Endodermal cell (in vitro differentiated cells): Measurements from ENCODE around the gene RASGRF2. TPM values are rescaled to one million over a fixed set of nuclear protein-coding genes. Genes with fewer than 3 reads are reported as not detected.

ENCODE experiments used
- DNase-seq: peaks from one replicate; pipeline ENCODE4 v3.0.0-alpha.2; 2017
- H3K27ac ChIP-seq: 2 replicates; pipeline ENCODE4 v1.5.1; 2013; ENCODE audit warnings: mild to moderate bottlenecking, low read depth, low read length, moderate library complexity
- H3K27me3 ChIP-seq: 2 replicates; pipeline ENCODE4 v1.6.1; 2013; ENCODE audit warnings: mild to moderate bottlenecking, low read length, moderate library complexity; ENCODE audit not compliant: insufficient read depth, control insufficient read depth, poor library complexity, severe bottlenecking
- H3K36me3 ChIP-seq: 2 replicates; pipeline ENCODE4 v1.7.0; 2013; ENCODE audit warnings: mild to moderate bottlenecking, low read length, moderate library complexity; ENCODE audit not compliant: control insufficient read depth, insufficient read depth
- H3K4me1 ChIP-seq: one replicate; pipeline ENCODE4 v1.7.0; 2013; ENCODE audit warnings: low read length; ENCODE audit not compliant: control insufficient read depth, insufficient read depth
- H3K4me3 ChIP-seq: 2 replicates; pipeline ENCODE4 v1.5.1; 2013; ENCODE audit warnings: mild to moderate bottlenecking, low read length, moderate library complexity
- H3K9ac ChIP-seq: 2 replicates; pipeline ENCODE4 v1.6.1; 2013; ENCODE audit warnings: mild to moderate bottlenecking, low read length, moderate library complexity; ENCODE audit not compliant: poor library complexity, severe bottlenecking; ENCODE audit errors: extremely low read depth
- H3K9me3 ChIP-seq: 2 replicates; pipeline ENCODE4 v1.6.1; 2013; ENCODE audit warnings: mild to moderate bottlenecking, low read length, moderate library complexity; ENCODE audit not compliant: control insufficient read depth
- H3K27ac Mint-ChIP-seq: 2 replicates; pipeline ENCODE4 v1.8.0; 2020; ENCODE audit warnings: mixed read lengths
- H3K27me3 Mint-ChIP-seq: 2 replicates; pipeline ENCODE4 v1.8.0; 2021; ENCODE audit warnings: mild to moderate bottlenecking, mixed read lengths; ENCODE audit not compliant: insufficient read depth
- H3K36me3 Mint-ChIP-seq: 2 replicates; pipeline ENCODE4 v1.8.0; 2020; ENCODE audit warnings: low read depth, mixed read lengths
- H3K4me1 Mint-ChIP-seq: 2 replicates; pipeline ENCODE4 v1.8.0; 2020; ENCODE audit warnings: mixed read lengths
- H3K4me3 Mint-ChIP-seq: 2 replicates; pipeline ENCODE4 v1.8.0; 2020; ENCODE audit warnings: mild to moderate bottlenecking, moderate library complexity, mixed read lengths
- H3K9me3 Mint-ChIP-seq: 2 replicates; pipeline ENCODE4 v1.8.0; 2020; ENCODE audit warnings: mild to moderate bottlenecking, mixed read lengths
- CTCF ChIP-seq: fragments of 200-600 bp; sonication (generic); conservative IDR thresholded peaks from 2 replicates; pipeline ENCODE4 v1.5.0; 2021; ENCODE audit warnings: antibody characterized with exemption, mild to moderate bottlenecking
- WGBS, 2 experiments: methylation state at CpG; one replicate each; pipeline versions ENCODE4 v1.1.5 to v1.1.7; 2013; ENCODE audit warnings: missing lambda C conversion rate in 2 of 2, mixed read lengths in 1 of 2; ENCODE audit not compliant: insufficient coverage in 1 of 2, insufficient read length in 1 of 2; 5-methylcytosine and 5-hydroxymethylcytosine counted together
- total RNA-seq, 2 donors: library from RNA; stranded (reverse); fragmentation: NEBNext Ultra II Directional in 1 of 2; extraction: Animal tissue kit (Norgen Biotek cat#: 25700) in 1 of 2; gene quantifications; 2 replicates in 1 of 2; 3 replicates in 1 of 2; pipeline ENCODE4 v1.2.1, GENCODE V29; 2021

Gene RASGRF2
- total RNA-seq, 2 donors from 2014 or later, result 0.64 to 14.4 TPM

GRCh38 chr5:81070571-81071255 is 110.5 kb downstream of the RASGRF2 start:
- TF ChIP-seq CTCF, result no peak
- H3K9me3 ChIP-seq, result no peaks in the 10 kb centered on the region
- H3K27me3 Mint-ChIP-seq, result no peaks in the 10 kb centered on the region
- H3K4me3 Mint-ChIP-seq, result no peak overlapping the region
- no peak overlapping the region for H3K9ac ChIP-seq
- DNase-seq, result no peak
- H3K9me3 Mint-ChIP-seq, result peaks cover 3% of the 10 kb centered on the region
- no peak overlapping the region for H3K27ac Mint-ChIP-seq
- no peaks in the 10 kb centered on the region for H3K27me3 ChIP-seq
- 80 to 93% methylated on average over 3 to 4 of the region's 6 CpGs for WGBS, 2 experiments
- H3K4me3 ChIP-seq, result no peak overlapping the region
- H3K36me3 Mint-ChIP-seq, result peaks cover 6% of the 10 kb centered on the region
- peaks cover 10% of the 10 kb centered on the region for H3K4me1 Mint-ChIP-seq
- peaks cover 2% of the 10 kb centered on the region for H3K4me1 ChIP-seq
- no peaks in the 10 kb centered on the region for H3K36me3 ChIP-seq
- no peak overlapping the region for H3K27ac ChIP-seq

- H3K27ac ChIP-seq, result no peak overlapping the region
- H3K27me3 Mint-ChIP-seq, result no peaks in the 10 kb centered on the region
- H3K9me3 ChIP-seq, result peaks cover 8% of the 10 kb centered on the region
- H3K9me3 Mint-ChIP-seq, result peaks cover 3% of the 10 kb centered on the region
- H3K27me3 ChIP-seq, result no peaks in the 10 kb centered on the region
- peaks cover 8% of the 10 kb centered on the region for H3K36me3 Mint-ChIP-seq
- no peaks in the 10 kb centered on the region for H3K4me1 Mint-ChIP-seq
- H3K27ac Mint-ChIP-seq, result no peak overlapping the region
- no peaks in the 10 kb centered on the region for H3K36me3 ChIP-seq
- TF ChIP-seq CTCF, result no peak
- H3K4me3 ChIP-seq, result no peak overlapping the region
- no peak overlapping the region for H3K9ac ChIP-seq
- H3K4me3 Mint-ChIP-seq, result no peak overlapping the region
- DNase-seq, result no peak
- H3K4me1 ChIP-seq, result no peaks in the 10 kb centered on the region
- WGBS, 2 experiments, result 97 to 100% methylated on average over 2 to 5 of the region's 5 CpGs
Measured at GRCh38 chr5:81075041-81075440, 114.9 kb downstream of the RASGRF2 start.

GRCh38 chr5:81077105-81077504 is 116.9 kb downstream of the RASGRF2 start:
- Histone ChIP-seq H3K4me3 (no peak overlapping the region), H3K27ac (no peak overlapping the region), H3K9me3 (peaks cover 8% of the 10 kb centered on the region), H3K36me3 (no peaks in the 10 kb centered on the region), H3K27me3 (no peaks in the 10 kb centered on the region), H3K4me1 (no peaks in the 10 kb centered on the region), H3K9ac (no peak overlapping the region)
- H3K9me3 Mint-ChIP-seq, result peaks cover 3% of the 10 kb centered on the region
- H3K27ac Mint-ChIP-seq, result no peak overlapping the region
- H3K4me1 Mint-ChIP-seq, result no peaks in the 10 kb centered on the region
- H3K27me3 Mint-ChIP-seq, result no peaks in the 10 kb centered on the region
- 90 to 96% methylated on average over 2 of the region's 2 CpGs for WGBS, 2 experiments
- peaks cover 8% of the 10 kb centered on the region for H3K36me3 Mint-ChIP-seq
- no peak for TF ChIP-seq CTCF
- no peak overlapping the region for H3K4me3 Mint-ChIP-seq
- no peak for DNase-seq
